Stimulated activated CD8-positive, alpha-beta memory T cell treated with anti-CD3 and anti-CD28 coated beads, Interleukin-7, amount 100 ng/mL, for 24 hours (primary cell): ENCODE data around the gene PSG7.
"Not testable (repeated sequence)": the region's sequence is repeated elsewhere in the genome, so short reads cannot be mapped to it uniquely, and the experiment has no call there.

Experiments
- DNase-seq: peaks from one replicate; pipeline ENCODE4 v3.0.0-alpha.2; 2020; ENCODE audit warnings: low read depth

PSG7 gene

GRCh38 chr19:42937107-42937506 lies at the start of gene PSG7:
Gene PSG7 (minus strand): TSS chr19:42937207. CDS start chr19:42937076, 131 bp downstream.
- DNase-seq: not testable (repeated sequence)

GRCh38 chr19:42985588-42985987 lies 48.6 kb upstream of the PSG7 start:
- DNase-seq: no peak

GRCh38 chr19:42982111-42982510 lies 45.1 kb upstream of the PSG7 start:
- DNase-seq: not testable (repeated sequence)

GRCh38 chr19:42971451-42971850 lies 34.4 kb upstream of the PSG7 start:
- not testable (repeated sequence) for DNase-seq

GRCh38 chr19:42965176-42965575 lies 28.2 kb upstream of the PSG7 start:
- no peak for DNase-seq

GRCh38 chr19:42961119-42961518 lies 24.1 kb upstream of the PSG7 start:
- no peak for DNase-seq

GRCh38 chr19:42952126-42952525 lies 15.1 kb upstream of the PSG7 start:
- DNase-seq: not testable (repeated sequence)

- DNase-seq: not testable (repeated sequence)
These were observed 14.5 kb upstream of the PSG7 start for GRCh38 chr19:42951476-42951875.

GRCh38 chr19:42942187-42942789 lies 5.3 kb upstream of the PSG7 start:
- DNase-seq: no peak

GRCh38 chr19:42934726-42935125 lies 2.3 kb downstream of the PSG7 start:
- not testable (repeated sequence) for DNase-seq

- not testable (repeated sequence) for DNase-seq
These were observed 2.8 kb downstream of the PSG7 start for GRCh38 chr19:42934183-42934582.

- not testable (repeated sequence) for DNase-seq
These were observed 3.6 kb downstream of the PSG7 start for GRCh38 chr19:42933412-42933811.

- DNase-seq: not testable (repeated sequence)
These were observed 4.4 kb downstream of the PSG7 start for GRCh38 chr19:42932485-42933101.

- not testable (repeated sequence) for DNase-seq
These were observed 6.8 kb downstream of the PSG7 start for GRCh38 chr19:42930214-42930613.

GRCh38 chr19:42928896-42929295 lies 8.1 kb downstream of the PSG7 start:
- DNase-seq: no peak

GRCh38 chr19:42926781-42927180 lies 10.2 kb downstream of the PSG7 start:
- no peak for DNase-seq

- DNase-seq: not testable (repeated sequence)
These were observed 13.9 kb downstream of the PSG7 start for GRCh38 chr19:42923106-42923505.

- DNase-seq: not testable (repeated sequence)
These were observed 16.0 kb downstream of the PSG7 start for GRCh38 chr19:42920971-42921370.

- no peak for DNase-seq
These were observed 17.3 kb downstream of the PSG7 start for GRCh38 chr19:42919757-42920079.

GRCh38 chr19:42919070-42919756 lies 17.8 kb downstream of the PSG7 start:
- DNase-seq: not testable (repeated sequence)

GRCh38 chr19:42918377-42919069 lies 18.5 kb downstream of the PSG7 start:
- not testable (repeated sequence) for DNase-seq

- DNase-seq: not testable (repeated sequence)
These were observed 19.4 kb downstream of the PSG7 start, which contains the start of gene PSG6 for GRCh38 chr19:42917634-42918033. Gene PSG6 (minus strand): TSS chr19:42917894. CDS start chr19:42917792, 102 bp downstream.

GRCh38 chr19:42916931-42917330 lies 20.1 kb downstream of the PSG7 start:
- DNase-seq: not testable (repeated sequence)
